HL-60 (cell line): ENCODE measurements around the gene SLC6A7.

Source experiments
- GABPA ChIP-seq: IDR thresholded peaks from 2 replicates; pipeline ENCODE4 v1.6.1; 2012; ENCODE audit warnings: low read depth
- POLR2AphosphoS5 ChIP-seq: IDR thresholded peaks from 2 replicates; pipeline ENCODE4 v1.6.1; 2012; ENCODE audit warnings: low read depth
- REST ChIP-seq: IDR thresholded peaks from 2 replicates; pipeline ENCODE4 v1.6.1; 2012; ENCODE audit warnings: low read depth; ENCODE audit not compliant: insufficient replicate concordance
- TF ChIP-seq, protein P1 (sequence below): IDR thresholded peaks from one replicate; pipeline ENCODE4 v1.5.1; 2011; ENCODE audit warnings: low read length, control low read depth, inconsistent platforms; ENCODE audit not compliant: insufficient read depth

- TF ChIP-seq, protein P1, sequence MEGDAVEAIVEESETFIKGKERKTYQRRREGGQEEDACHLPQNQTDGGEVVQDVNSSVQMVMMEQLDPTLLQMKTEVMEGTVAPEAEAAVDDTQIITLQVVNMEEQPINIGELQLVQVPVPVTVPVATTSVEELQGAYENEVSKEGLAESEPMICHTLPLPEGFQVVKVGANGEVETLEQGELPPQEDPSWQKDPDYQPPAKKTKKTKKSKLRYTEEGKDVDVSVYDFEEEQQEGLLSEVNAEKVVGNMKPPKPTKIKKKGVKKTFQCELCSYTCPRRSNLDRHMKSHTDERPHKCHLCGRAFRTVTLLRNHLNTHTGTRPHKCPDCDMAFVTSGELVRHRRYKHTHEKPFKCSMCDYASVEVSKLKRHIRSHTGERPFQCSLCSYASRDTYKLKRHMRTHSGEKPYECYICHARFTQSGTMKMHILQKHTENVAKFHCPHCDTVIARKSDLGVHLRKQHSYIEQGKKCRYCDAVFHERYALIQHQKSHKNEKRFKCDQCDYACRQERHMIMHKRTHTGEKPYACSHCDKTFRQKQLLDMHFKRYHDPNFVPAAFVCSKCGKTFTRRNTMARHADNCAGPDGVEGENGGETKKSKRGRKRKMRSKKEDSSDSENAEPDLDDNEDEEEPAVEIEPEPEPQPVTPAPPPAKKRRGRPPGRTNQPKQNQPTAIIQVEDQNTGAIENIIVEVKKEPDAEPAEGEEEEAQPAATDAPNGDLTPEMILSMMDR, result no peak
- TF ChIP-seq POLR2AphosphoS5 (no peak), REST (no peak), GABPA (no peak)
These were observed 45.5 kb upstream of the SLC6A7 start for GRCh38 chr5:150144246-150144801.
